GM18511 (cell line): ENCODE data around the gene SHLD2.
"Not testable (repeated sequence)": the region's sequence is repeated elsewhere in the genome, so short reads cannot be mapped to it uniquely, and the experiment has no call there.

ENCODE experiments used
- ATAC-seq: cut with Tn5 transposase; IDR thresholded peaks from one replicate; pipeline ENCODE4 v1.9.1; 2021; ENCODE audit warnings: mild to moderate bottlenecking, moderate library complexity; ENCODE audit not compliant: unreplicated experiment

SHLD2 gene

DNA sequence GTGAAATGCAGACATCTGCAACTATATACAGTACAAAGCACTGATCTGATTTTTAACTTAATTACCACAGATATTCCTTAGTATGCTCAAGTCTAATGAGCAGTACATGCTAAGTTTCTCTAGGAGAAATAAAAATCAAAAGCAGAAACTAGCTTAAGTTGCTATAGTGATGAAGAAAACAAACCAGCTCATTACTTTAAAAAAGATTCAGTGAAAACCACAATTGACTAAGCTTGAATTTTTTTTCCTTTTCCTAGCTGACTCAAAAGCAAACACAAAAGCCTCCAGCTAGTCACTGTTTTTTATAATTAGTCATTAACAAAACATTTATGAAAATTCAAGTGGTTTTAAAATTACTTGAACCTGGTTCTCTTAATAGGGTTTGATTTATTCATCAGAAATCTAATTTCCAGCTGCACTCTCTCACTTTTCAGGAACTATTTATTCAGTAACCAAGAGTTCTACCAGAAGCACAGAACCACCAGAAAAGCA is 10.7 kb upstream of the SHLD2 start:
- ATAC-seq: peak; percentile 74

DNA sequence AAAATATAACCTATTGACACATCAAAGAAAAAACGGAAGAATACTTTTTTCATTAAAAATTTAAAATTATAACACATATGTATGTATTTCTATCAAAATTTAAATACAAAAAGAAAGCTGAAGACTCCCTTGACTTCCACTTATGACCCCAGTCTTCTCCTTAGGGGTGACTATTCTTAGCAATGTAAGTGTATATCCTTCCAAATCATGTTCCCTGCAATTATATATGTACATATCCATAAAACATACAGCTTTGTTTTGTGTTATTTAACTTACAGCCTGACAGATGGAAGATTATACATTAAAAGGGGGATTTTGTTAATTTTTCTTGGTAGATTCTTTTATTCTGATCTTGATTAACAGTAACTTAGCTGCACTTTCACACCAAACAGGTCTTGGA is 9.5 kb upstream of the SHLD2 start:
- ATAC-seq: no peak

GRCh38 chr10:87089746-87090145 is 5.3 kb upstream of the SHLD2 start:
- ATAC-seq: no peak

DNA sequence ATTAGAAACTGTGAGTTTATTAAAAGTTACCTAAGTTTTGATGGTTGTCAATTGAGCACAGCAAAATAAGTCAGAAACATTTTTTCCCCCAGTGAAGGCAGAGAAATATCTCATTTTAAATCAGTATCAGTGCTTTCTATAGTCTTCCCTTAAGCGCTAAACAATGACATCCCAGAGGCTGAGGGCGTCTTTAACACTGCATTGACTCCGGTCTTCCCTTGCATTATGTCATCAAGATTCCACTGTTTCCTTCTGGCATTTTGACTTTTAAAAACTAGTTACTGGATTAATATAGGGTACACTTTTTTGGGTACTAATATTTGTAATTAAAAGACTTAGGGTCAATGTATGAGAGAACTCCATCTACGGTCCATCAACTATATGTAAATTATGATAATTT is 4.2 kb upstream of the SHLD2 start:
- no peak for ATAC-seq

DNA sequence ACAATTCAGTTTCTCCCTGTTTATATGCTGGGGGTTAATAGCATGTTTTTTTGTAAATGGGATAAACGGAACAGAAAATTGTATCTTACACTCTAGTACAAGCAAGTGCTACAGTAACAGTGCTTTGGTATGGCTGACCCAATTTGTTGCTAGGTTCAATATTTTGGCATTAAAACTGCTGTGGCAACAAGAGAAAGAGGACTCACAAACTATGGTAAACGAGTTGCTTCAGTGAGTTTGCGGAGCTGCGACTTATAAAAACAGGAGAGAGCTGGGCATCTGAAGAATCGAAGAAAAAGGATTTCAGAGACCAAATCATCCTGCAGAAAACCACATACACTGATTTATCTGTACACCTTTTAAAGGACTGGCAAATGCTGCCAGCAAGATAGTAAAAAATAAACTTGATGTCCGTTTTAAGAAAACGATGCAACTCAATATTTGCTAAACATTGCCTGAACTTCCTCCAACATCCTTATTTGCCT is 2.6 kb upstream of the SHLD2 start:
- ATAC-seq: no peak

DNA sequence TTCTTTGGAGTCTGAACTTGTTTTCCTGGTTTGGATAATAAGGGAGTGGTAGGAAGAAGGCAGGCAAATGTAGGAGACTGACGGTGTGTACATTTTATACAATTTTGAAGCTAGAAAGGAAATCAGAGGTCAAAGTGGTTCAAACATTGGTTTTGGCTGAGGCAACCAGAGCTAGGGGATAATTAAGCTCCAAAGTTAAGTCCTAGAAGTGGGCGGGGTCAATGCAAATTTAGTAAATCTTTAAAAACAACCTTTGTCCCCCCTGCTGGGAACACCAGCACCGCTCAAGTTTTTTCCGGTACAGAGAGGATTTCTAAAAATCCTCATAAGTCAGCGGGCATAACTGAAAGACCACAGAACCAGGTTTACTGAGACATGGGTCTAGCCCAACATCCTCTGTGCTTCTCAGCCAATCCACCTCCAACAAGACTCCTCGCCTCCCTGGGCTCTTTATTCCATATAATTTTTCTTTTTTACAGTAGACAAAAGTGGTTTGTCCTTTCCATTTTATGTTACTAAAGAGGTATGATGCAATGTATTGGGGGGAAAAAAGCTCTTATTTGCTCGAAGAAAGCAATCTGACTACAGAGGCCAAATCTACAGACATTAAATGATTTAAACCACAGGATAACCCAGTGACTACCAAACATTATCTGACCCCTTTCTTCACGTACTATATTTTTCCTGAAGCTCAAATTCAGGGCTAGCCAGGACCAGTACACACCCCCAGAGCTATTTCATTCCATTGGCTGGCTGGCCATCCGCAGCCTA is 2.0 kb upstream of the SHLD2 start:
- ATAC-seq: no peak

DNA sequence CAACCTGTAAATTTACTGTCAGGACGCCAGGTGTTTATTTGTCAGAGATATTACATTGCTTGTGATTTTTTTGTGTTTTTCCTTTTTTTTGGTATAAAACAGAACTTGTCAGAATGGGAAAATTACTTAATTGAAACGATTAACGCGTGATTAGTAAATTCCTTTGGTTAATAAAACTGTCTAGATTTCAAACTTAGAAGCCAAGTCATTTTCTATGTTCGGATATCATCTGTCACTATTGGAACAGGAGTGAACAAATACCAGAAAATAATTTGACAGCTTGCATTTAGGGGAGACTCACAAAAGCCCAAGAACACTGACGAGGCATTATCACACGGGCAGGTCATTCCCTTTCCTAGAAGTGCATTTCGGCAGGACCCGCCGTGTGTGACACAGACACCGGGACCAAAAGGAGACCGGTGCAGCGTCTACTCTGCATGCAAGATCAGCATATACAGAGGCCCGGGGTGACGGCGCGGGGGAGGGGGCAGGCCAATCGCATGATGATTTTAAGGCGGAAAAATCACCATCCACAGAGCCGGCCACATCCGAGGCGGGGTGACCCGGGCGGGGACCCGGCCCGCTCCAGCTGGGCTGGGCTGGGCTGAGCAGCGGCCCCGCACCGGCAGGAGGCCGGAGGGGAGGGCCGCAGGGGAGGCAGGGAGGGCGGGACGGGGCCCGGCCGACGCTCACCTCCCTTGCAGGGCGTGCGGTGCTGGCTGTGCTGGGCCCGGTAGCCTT is 1.2 kb upstream of the SHLD2 start:
- peak; percentile 30 for ATAC-seq

- peak; percentile 65 for ATAC-seq
Measured at GRCh38 chr10:87095236-87095945, 385 bp downstream of the SHLD2 start.

- no peak for ATAC-seq
Measured at GRCh38 chr10:87101996-87102395, 7.0 kb downstream of the SHLD2 start.

- not testable (repeated sequence) for ATAC-seq
Measured at GRCh38 chr10:87104727-87105126, 9.7 kb downstream of the SHLD2 start.

DNA sequence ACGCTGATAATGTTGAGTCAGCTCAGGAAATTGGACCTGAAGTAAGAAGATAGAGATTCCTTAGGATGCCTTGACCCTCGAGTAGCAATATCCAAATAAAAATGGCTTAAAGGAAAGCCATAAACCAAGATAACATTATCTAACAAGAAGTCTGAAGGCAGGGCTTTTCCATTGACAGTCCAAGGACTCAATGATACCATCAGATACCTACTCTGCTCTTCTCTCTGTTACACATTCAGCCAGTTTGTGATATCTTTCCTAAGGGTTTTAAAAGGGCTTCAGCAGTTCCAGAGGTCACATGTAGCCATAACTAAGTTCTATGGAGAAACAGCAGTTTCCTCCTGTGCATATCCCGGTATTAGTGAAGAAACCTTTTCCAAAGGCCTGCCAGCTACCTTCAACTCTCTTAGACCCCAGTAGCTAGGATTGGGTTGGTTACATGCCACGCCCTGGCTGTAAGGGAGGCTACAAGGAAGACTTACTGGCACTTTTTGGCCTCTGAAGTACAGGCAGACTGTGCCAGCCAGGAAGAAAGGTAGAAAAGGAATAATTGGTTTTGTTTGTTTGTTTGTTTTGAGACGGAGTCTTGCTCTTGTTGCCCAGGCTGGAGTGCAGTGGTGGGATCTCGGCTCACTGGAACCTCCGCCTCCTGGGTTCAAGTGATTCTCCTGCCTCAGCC is 10.6 kb downstream of the SHLD2 start:
- no peak for ATAC-seq

- ATAC-seq: not testable (repeated sequence)
Measured at GRCh38 chr10:87118122-87118521, 23.1 kb downstream of the SHLD2 start.

DNA sequence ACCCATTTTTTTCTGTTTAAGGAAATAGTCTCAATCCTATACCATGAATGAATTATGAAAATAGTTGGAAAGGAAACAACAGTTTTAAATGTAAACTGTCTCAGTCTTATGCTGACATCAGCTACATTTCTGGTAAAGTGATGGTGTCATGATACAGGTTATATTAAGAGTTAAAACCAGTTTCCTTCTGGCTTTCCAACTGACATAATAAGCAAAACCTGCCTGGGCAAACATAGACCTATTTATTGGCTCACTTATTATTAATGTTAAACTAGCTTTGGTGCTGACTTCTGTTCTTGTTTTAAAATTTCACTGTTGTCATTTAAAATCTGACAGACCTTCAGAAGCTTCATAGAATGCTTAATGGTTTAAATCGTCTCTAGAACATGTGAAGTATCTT is 24.0 kb downstream of the SHLD2 start:
- not testable (repeated sequence) for ATAC-seq

DNA sequence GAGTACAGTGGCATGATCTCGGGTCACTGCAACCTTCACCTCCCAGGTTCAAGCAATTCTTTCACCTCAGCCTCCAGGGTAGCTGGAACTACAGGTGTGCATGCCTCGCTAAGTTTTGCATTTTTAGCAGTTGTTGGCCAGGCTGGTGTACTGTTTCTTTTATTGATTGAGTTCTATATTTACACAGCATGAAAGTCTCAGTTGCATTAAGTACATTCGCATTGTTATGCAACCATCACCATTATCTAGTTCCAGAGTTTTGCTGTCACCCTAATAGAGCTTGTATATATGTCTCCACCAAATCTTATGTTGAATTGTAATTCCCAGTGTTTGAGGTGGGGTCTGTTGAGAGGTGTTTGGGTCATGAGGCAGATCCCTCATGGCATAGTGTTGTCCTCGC is 28.3 kb downstream of the SHLD2 start:
- not testable (repeated sequence) for ATAC-seq

DNA sequence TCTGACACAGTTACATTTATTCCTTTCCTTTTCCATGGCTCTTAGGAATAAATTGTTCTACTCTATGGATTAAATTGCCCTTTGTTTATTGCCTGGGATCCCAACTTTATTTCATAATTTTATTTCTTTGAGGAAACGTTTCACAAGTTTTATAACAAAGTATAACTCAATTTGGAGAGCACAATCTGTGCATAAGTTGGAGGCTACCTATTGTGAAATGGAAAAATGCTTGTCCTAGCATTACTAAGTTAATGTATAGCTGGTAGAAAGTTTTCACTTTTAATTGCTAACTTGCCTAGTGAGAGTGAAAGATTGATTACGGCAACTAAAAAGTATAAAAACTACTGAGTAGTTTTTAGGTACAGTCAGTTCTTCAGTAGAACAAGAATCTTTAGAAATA is 32.0 kb downstream of the SHLD2 start:
- ATAC-seq: not testable (repeated sequence)

DNA sequence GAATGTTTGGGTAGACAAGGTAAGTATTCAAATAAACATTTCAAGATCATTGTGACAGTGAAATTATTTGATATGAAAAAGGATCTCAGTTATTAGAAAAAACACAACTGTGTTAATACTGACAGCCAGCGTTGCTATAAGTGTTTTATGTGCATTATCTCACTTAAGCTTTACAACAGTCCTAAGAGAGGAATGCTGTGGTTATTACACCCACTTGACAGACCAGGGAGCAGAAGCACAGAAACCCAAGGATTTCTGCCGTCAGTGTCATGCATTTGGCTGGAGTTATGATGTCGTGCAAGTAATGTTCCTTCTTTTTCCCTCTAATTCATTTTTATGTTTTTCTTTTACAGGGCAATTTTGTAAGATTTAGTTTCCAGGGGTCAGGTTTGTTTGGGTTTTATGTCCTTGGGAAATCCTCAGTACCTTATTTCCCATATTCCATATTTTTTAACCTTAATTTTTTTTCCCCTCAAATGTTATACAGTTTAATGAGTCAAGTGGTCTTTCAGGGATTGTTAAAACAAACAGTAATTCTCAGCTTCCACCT is 32.7 kb downstream of the SHLD2 start:
- ATAC-seq: not testable (repeated sequence)

DNA sequence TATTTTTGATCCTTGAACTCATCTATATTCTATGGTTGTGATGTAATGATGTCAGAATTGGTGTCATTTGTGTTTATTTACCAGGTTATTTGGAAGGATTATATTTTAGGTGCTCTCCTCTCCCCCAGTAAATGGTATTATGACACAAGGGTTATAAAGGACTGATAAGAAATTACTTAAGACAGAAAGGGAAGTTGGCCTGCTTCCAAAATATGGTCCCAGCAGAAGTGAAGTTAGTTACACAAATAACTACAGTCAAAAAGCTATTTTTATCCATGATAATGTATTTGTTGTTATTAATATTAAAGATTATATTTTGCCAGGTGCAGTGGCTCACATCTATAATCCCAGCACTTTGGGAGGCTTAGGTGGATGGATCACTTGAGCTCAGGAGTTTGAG is 37.2 kb downstream of the SHLD2 start:
- not testable (repeated sequence) for ATAC-seq

GRCh38 chr10:87133936-87134335 is 38.9 kb downstream of the SHLD2 start:
- ATAC-seq: not testable (repeated sequence)

GRCh38 chr10:87134440-87134839 is 39.4 kb downstream of the SHLD2 start:
- ATAC-seq: not testable (repeated sequence)

DNA sequence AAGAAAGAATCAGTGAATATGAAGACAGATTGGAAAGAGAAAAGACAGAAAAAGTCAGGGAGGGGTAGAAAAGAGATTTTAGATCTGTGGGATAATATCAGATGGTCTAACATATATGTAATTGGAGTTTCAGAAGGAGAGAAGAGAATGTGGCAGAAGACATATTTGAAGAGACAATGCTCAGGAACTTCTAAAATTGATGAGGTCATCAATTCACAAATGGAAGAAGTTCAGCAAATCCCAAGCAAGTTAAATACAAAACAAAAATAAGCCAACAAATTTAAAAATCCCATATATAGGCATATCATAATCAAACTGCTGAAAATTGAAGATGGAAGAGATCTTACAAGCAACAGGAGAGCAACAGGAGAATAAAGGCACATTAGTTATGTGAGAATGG is 42.5 kb downstream of the SHLD2 start:
- not testable (repeated sequence) for ATAC-seq
